Gastrocnemius medialis (tissue), 4 donors: ENCODE results near the gene PHRF1. TPM values are rescaled to one million over a fixed set of nuclear protein-coding genes. Genes with fewer than 3 reads are reported as not detected.

ENCODE experiments used
- ATAC-seq, 2 donors: fragments of 150-250 bp; one replicate each; pipeline ENCODE4 v1.9.1; 2016
- DNase-seq, 2 donors: peaks; one replicate each; pipeline ENCODE4 v3.0.0-alpha.2; 2019
- H3K27ac ChIP-seq, 4 donors: fragments of 200-600 bp; sonication (generic); 1 replicate in 1 of 4; 2 replicates in 3 of 4; pipeline ENCODE4 v1.5.1; 2016 to 2018; ENCODE audit warnings: mild to moderate bottlenecking in 2 of 4, moderate library complexity in 1 of 4
- H3K27me3 ChIP-seq, 3 donors: fragments of 200-600 bp; sonication (generic) in 2 of 3; 1 replicate in 1 of 3; 2 replicates in 2 of 3; pipeline versions ENCODE4 v1.5.1 to v1.6.0; 2016 to 2019; ENCODE audit warnings: mild to moderate bottlenecking in 1 of 3, moderate library complexity in 1 of 3
- H3K36me3 ChIP-seq, 2 donors: fragments of 200-600 bp; sonication (generic) in 1 of 2; one replicate each; pipeline ENCODE4 v1.5.1; 2017 to 2018
- H3K4me1 ChIP-seq, 2 donors: fragments of 200-600 bp; sonication (generic) in 1 of 2; one replicate each; pipeline ENCODE4 v1.5.1; 2016 to 2017; ENCODE audit warnings: mild to moderate bottlenecking in 2 of 2
- H3K4me3 ChIP-seq, 4 donors: fragments of 200-600 bp; sonication (generic) in 3 of 4; 1 replicate in 1 of 4; 2 replicates in 3 of 4; pipeline ENCODE4 v1.5.1; 2016 to 2019; ENCODE audit warnings: mild to moderate bottlenecking in 2 of 4
- H3K9me3 ChIP-seq, 3 donors: fragments of 200-600 bp; sonication (generic) in 2 of 3; 1 replicate in 1 of 3; 2 replicates in 2 of 3; pipeline ENCODE4 v1.5.1; 2016 to 2019
- CTCF ChIP-seq, 5 experiments: fragments of 450-650 bp in 3 of 5; fragments of 200-600 bp in 2 of 5; sonication (generic) in 2 of 5; IDR thresholded peaks in 4 of 5; conservative IDR thresholded peaks in 1 of 5; 1 replicate in 4 of 5; 2 replicates in 1 of 5; pipeline ENCODE4 v1.5.1; 2016 to 2019; ENCODE audit warnings: antibody characterized with exemption in 5 of 5, mild to moderate bottlenecking in 3 of 5, moderate library complexity in 3 of 5
- POLR2A ChIP-seq, 2 donors: fragments of 450-650 bp; IDR thresholded peaks; one replicate each; pipeline ENCODE4 v1.6.1; 2017; ENCODE audit warnings: antibody characterized with exemption in 2 of 2, mild to moderate bottlenecking in 2 of 2, moderate library complexity in 2 of 2
- in situ Hi-C, 4 donors: fragments of 200-750 bp; cut with MboI; loops; one replicate each; pipeline versions ENCODE4 v1.15.0 to v1.8.0; 2017; ENCODE audit warnings: low sequenced_read_pairs in 4 of 4
- intact Hi-C: fragments of 100-400 bp; cut with DNase I; formaldehyde crosslinking; loops from one replicate; pipeline ENCODE4 v1.15.1; 2023; ENCODE audit warnings: low total_unique reads
- microRNA counts, 2 donors: library from miRNA; unstranded; fragments of <30 nt; microRNA quantifications; one replicate each; lab custom pipeline; 2016
- microRNA-seq, 2 donors: library from miRNA; unstranded; fragments of <30 nt; microRNA quantifications; one replicate each; pipeline ENCODE4, GENCODE V29; 2016; ENCODE audit warnings: borderline replicate concordance in 2 of 2
- total RNA-seq, 4 donors: library from RNA; depleted of rRNA; stranded (reverse); fragments of >200 nt; gene quantifications; one replicate each; pipeline versions ENCODE4 v1.1.0 to v1.2.3, GENCODE V29; 2016

The PHRF1 gene
- total RNA-seq, 4 donors from 2014 or later: 9.2 to 22.6 (median 20.8) TPM

GRCh38 chr11:659532-660085 is 83.3 kb downstream of the PHRF1 start:
- intact Hi-C loops: loop anchor here (5.0 kb wide), 1 partner anchor 138 kb away; the partner anchor contains the start of gene SLC25A22
- no peak for ATAC-seq
- H3K36me3 ChIP-seq: peaks cover 0 to 5% of the 10 kb centered on the region in 2 donors
- H3K4me1 ChIP-seq: no peaks in the 10 kb centered on the region
- H3K27ac ChIP-seq: no peak overlapping the region
- no peak overlapping the region for H3K4me3 ChIP-seq
- H3K9me3 ChIP-seq: no peaks in the 10 kb centered on the region
- in situ Hi-C loops: no loop called here
- TF ChIP-seq POLR2A (IDR thresholded peaks at IDR 0.05) (no peak), CTCF (IDR thresholded peaks at IDR 0.05 in 4 of 5, conservative IDR thresholded peaks at IDR 0.05 in 1 of 5) (no peak)
- DNase-seq: no peak
- no peaks in the 10 kb centered on the region for H3K27me3 ChIP-seq

- H3K9me3 ChIP-seq: no peaks in the 10 kb centered on the region
- DNase-seq (no peak), ATAC-seq (no peak)
- no peak overlapping the region for H3K4me3 ChIP-seq
- intact Hi-C loops: loop anchor here (5.0 kb wide), 1 partner anchor 137 kb away; the partner anchor contains the start of gene SLC25A22
- in situ Hi-C loops: no loop called here
- H3K27ac ChIP-seq: no peak overlapping the region
- peaks cover 0 to 5% of the 10 kb centered on the region in 2 donors for H3K36me3 ChIP-seq
- H3K27me3 ChIP-seq: no peaks in the 10 kb centered on the region
- TF ChIP-seq POLR2A (IDR thresholded peaks at IDR 0.05): no peak
- TF ChIP-seq CTCF (IDR thresholded peaks at IDR 0.05 in 4 of 5, conservative IDR thresholded peaks at IDR 0.05 in 1 of 5): no peak
- peaks cover 1 to 2% of the 10 kb centered on the region in 2 donors for H3K4me1 ChIP-seq
Measured at GRCh38 chr11:660281-660680, 84.0 kb downstream of the PHRF1 start.

- Histone ChIP-seq H3K27ac (no peak overlapping the region), H3K4me1 (peaks cover 7 to 8% of the 10 kb centered on the region in 2 donors), H3K27me3 (no peaks in the 10 kb centered on the region), H3K36me3 (peaks cover 0 to 5% of the 10 kb centered on the region in 2 donors), H3K9me3 (no peaks in the 10 kb centered on the region), H3K4me3 (no peak overlapping the region)
- in situ Hi-C loops: no loop called here
- DNase-seq (no peak), ATAC-seq (no peak)
- TF ChIP-seq POLR2A (IDR thresholded peaks at IDR 0.05): no peak
- TF ChIP-seq CTCF (IDR thresholded peaks at IDR 0.05 in 4 of 5, conservative IDR thresholded peaks at IDR 0.05 in 1 of 5): no peak
- intact Hi-C loops: loop anchor here (5.0 kb wide), 1 partner anchor 136 kb away; the partner anchor contains the start of gene SLC25A22
Measured at GRCh38 chr11:660681-661444, 84.6 kb downstream of the PHRF1 start.

MicroRNAs within 50 kb of the gene (microRNA counts, 767-probe panel; counts per million panel counts)
- 356 to 448 counts per million in 2 donors for microRNA hsa-miR-210 (lab: Ali Mortazavi, UCI)

Small RNA genes within 50 kb of the gene (microRNA-seq; reads per million reads assigned to microRNA genes)
- 25.6 to 28.4 reads per million in 2 donors for gene MIR210

Other genes starting within 250 kb of the PHRF1 start
- gene B4GALNT4, start 207.0 kb upstream of the PHRF1 start, total RNA-seq: not detected
- gene PKP3, start 182.3 kb upstream of the PHRF1 start, total RNA-seq: 1 to 10 TPM in 1 of 4 donors, under 1 TPM in 1, not detected in 2; 0.55 to 1.3 TPM
- gene SIGIRR, start 161.5 kb upstream of the PHRF1 start, total RNA-seq: 10 to 100 TPM in 3 of 4 donors, 1 to 10 TPM in 1; 4.2 to 21.6 (median 11.9) TPM
- gene ANO9, start 134.5 kb upstream of the PHRF1 start, total RNA-seq: under 1 TPM in 2 of 4 donors, not detected in 2; 0.23 to 0.41 TPM
- gene PTDSS2, start 126.2 kb upstream of the PHRF1 start, total RNA-seq: 10 to 100 TPM; 21.7 to 31.5 (median 23.7) TPM
- 100 to 1,000 TPM; 138 to 197 (median 159) TPM for gene RNH1, start 69.2 kb upstream of the PHRF1 start, total RNA-seq
- gene HRAS, start 40.9 kb upstream of the PHRF1 start, total RNA-seq: 10 to 100 TPM; 17.1 to 50.0 (median 37.6) TPM
- gene LRRC56, start 38.9 kb upstream of the PHRF1 start, total RNA-seq: under 1 TPM in 2 of 4 donors, not detected in 2; 0.29 to 0.36 TPM
- 1 to 10 TPM in 1 of 4 donors, under 1 TPM in 1, not detected in 2; 0.13 to 1.5 TPM for gene LMNTD2, start 15.7 kb upstream of the PHRF1 start, total RNA-seq
- 1 to 10 TPM in 1 of 4 donors, under 1 TPM in 3; 0.56 to 2.4 (median 0.70) TPM for gene RASSF7, start 15.5 kb upstream of the PHRF1 start, total RNA-seq
- gene IRF7, start 39.5 kb downstream of the PHRF1 start, total RNA-seq: 10 to 100 TPM; 15.5 to 37.1 (median 26.3) TPM
- 1 to 10 TPM in 1 of 4 donors, under 1 TPM in 1, not detected in 2; 0.95 to 1.8 TPM for gene CDHR5, start 48.5 kb downstream of the PHRF1 start, total RNA-seq
- not detected for gene SCT, start 50.7 kb downstream of the PHRF1 start, total RNA-seq
- not detected for gene DRD4, start 60.8 kb downstream of the PHRF1 start, total RNA-seq
- 10 to 100 TPM; 14.8 to 42.4 (median 25.2) TPM for gene DEAF1, start 118.8 kb downstream of the PHRF1 start, total RNA-seq
- gene TMEM80, start 119.3 kb downstream of the PHRF1 start, total RNA-seq: 10 to 100 TPM in 3 of 4 donors, 1 to 10 TPM in 1; 3.2 to 22.3 (median 14.3) TPM
- 1 to 10 TPM in 3 of 4 donors, under 1 TPM in 1; 0.42 to 3.3 (median 1.8) TPM for gene EPS8L2, start 129.8 kb downstream of the PHRF1 start, total RNA-seq
- gene TALDO1, start 171.0 kb downstream of the PHRF1 start, total RNA-seq: 100 to 1,000 TPM in 3 of 4 donors, 10 to 100 TPM in 1; 98.6 to 167 (median 153) TPM
- 10 to 100 TPM in 2 of 4 donors, 1 to 10 TPM in 2; 3.5 to 10.6 (median 9.4) TPM for gene GATD1, start 201.0 kb downstream of the PHRF1 start, total RNA-seq
- under 1 TPM in 1 of 4 donors, not detected in 3; 0.20 TPM for gene CEND1, start 213.6 kb downstream of the PHRF1 start, total RNA-seq
- gene SLC25A22, start 221.8 kb downstream of the PHRF1 start, total RNA-seq: 1 to 10 TPM in 2 of 4 donors, under 1 TPM in 1, not detected in 1; 0.80 to 1.5 (median 1.0) TPM
- gene PIDD1, start 228.8 kb downstream of the PHRF1 start, total RNA-seq: 10 to 100 TPM in 2 of 4 donors, 1 to 10 TPM in 2; 6.3 to 35.7 (median 10.2) TPM
- gene RPLP2, start 233.5 kb downstream of the PHRF1 start, total RNA-seq: 100 to 1,000 TPM; 314 to 600 (median 440) TPM
- 10 to 100 TPM; 58.9 to 93.3 (median 91.7) TPM for gene PNPLA2, start 242.4 kb downstream of the PHRF1 start, total RNA-seq